ENCODE measurements around the gene PRKAR2A.

PRKAR2A gene

GRCh38 chr3:48847504-48848423 is at the start of gene PRKAR2A:
PRKAR2A (minus strand) TSS chr3:48847874; CDS start chr3:48847596, 278 bp downstream.
- DNase-seq, result peak; percentile 94

- DNase-seq, result no peak
Measured at GRCh38 chr3:48896936-48897335, 49.3 kb upstream of the PRKAR2A start.

DNA sequence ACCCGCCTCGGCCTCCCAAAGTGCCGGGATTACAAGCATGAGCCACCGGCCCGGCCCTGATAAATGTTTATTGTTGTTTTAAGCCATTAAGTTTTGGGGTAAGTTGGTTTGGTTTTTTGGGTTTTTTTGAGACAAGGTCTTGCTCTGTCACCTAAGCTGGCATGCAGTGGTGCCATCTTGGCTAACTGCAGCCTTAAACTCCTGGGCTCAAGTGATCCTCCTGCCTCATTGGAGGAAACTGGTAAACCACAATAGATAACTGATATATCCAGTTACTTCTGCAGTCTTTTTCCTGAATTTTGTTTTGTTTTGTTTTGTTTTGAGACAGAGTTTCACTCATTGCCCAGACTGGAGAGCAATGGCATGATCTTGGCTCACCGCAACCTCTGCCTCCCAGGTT is 46.8 kb upstream of the PRKAR2A start:
- DNase-seq, result no peak

- DNase-seq, result no peak
Measured at GRCh38 chr3:48891606-48892005, 43.9 kb upstream of the PRKAR2A start.

DNA sequence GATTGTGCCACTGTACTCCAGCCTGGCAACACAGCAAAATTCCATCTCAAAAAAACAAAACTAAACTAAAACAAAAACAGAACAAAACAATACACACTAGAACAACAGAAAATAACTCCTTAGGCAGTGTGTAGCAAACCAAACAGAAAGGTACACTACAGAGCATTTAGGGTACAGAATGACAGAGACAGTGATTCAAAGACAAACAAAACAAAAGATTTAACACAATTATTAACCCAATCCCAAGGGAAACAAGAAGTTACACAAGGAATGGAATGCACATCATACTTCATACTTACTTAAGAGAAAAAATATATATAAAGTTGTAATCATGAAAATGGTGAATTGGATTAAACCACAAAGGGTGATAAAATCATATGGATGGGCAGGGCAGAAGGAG is 38.1 kb upstream of the PRKAR2A start:
- no peak for DNase-seq

GRCh38 chr3:48881652-48882114 is 34.0 kb upstream of the PRKAR2A start:
- no peak for DNase-seq

DNA sequence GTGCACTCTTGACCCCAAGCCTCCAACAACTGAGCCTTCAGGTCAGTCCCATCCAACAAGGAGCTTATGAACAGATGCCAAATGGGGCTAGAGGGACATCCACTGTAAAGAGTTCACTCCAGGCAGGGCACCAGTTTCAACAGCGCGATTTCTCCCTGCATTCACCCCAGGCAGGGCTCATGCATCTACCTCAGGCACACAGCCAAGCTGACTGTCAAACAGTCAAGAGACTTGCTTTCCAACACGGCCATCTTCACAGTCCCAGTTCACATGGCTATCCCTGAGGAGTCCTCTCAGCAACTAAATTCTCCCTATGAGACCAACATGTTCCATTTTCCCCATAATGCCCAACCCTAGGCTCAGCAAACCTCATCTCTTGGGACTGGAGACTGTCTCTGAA is 33.3 kb upstream of the PRKAR2A start:
- no peak for DNase-seq

- no peak for DNase-seq
Measured at GRCh38 chr3:48879994-48880377, 32.3 kb upstream of the PRKAR2A start.

GRCh38 chr3:48879307-48879993 is 31.8 kb upstream of the PRKAR2A start:
- DNase-seq, result no peak

DNA sequence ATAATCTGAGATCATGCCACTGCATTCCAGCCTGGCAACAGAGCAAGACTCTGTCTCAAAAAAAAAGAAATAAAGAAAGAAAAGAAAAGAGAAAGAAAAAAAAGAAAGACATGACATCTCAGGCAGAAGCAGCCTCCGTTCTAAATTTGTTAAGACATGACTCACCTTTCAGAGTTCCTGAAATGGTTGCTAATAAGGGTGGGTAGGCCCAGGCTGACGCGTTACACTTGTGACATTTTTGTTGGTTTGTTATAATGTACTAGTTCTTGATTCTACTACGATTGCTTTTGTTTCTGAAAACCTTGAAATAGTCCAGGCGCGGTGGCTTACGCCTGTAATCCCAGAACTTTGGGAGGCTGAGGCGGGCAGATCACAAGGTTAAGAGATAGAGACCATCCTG is 30.0 kb upstream of the PRKAR2A start:
- no peak for DNase-seq

DNA sequence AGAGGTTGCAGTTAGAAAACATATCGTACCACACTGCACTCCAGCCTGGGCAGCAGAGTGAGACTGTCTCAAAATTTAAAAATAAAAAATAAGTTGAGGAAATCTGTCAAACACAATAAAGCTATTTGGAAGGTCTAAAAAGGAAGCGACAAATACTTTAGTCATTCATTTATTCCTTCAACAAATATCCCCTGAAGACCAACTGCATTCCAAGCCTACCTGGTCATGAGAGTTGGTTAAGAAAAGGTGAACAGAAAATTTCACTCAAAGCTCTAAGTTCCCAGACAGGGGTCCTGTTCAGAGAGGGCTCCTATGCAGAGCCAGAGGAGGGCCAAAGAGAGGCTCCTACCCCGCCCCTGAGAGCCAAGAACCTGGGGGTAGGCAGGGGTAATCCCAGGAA is 15.4 kb upstream of the PRKAR2A start:
- no peak for DNase-seq

DNA sequence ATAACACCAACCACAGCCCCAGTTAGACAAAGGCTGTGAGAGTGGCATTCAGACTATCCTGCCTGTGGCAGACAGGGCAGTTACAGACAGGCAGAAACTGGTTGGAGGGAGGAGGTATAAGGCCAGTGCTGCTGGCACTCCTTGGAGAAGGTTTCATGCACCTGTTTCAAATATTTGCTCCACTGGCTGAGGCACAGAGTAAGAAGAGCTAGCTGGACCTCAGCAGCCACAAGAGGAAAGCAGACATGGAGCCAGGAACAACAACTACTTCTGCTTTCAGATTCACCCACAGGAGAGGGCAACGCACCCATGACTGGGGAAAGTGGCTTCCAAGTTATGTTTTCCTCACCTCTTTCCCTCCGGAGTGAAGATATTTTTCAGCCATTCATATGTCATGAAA is 11.5 kb upstream of the PRKAR2A start:
- no peak for DNase-seq

DNA sequence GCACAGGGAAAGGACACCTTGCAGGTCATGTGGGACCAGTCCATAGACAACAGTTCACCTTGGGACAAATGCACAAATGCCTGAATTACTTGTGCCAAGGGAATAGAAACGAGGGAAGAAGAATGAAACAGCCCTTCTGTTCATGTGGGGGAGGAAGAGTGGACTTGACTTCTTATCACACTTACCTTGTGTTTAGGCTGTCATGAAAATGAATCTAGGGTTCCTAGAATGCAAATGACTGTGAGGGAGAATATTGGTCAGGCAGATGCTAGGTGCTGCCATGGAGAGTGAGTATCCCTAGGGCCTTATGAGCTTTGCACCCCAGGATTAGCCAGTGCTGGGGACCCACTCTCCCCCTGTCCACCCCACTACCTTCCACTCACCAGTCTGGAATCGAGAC is 11.0 kb upstream of the PRKAR2A start:
- DNase-seq, result no peak

- DNase-seq, result no peak
Measured at GRCh38 chr3:48857641-48858040, 10.0 kb upstream of the PRKAR2A start.

GRCh38 chr3:48856469-48856868 is 8.8 kb upstream of the PRKAR2A start:
- DNase-seq, result peak; percentile 10

DNA sequence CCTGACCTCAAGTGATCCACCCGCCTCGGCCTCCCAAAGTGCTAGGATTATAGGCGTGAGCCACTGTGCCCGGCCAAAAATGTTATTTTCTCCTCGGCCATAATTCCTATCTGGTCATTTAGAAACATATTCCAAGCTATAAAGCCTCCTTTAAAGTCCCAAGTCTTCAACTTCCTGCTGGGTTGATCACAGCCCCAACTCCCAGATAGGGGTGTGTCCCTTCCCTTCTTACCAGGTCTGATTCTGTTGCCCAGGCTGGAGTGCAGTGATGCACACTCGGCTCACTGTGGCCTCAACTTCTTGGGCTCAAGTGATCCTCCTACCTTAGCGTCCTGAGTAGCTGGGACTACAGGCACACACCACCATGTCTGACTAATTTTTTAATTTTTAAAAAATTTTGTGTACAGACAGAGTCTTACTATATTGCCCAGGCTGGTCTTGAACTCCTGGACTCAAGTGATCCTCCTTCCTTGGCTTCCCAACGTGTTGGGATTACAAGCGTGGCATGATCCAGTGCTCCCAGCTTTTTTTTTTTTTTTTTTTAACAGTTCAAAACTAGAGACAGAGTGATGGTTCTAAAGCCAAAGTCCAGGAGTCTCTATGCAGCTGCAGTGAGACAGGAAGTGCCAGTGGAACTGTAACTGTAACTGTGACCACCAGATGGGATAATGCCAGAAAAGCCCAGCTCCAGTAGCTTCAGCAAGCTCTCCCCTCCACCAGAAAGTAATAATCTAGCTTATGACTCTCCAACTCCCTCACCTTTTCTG is 8.2 kb upstream of the PRKAR2A start:
- DNase-seq, result no peak

DNA sequence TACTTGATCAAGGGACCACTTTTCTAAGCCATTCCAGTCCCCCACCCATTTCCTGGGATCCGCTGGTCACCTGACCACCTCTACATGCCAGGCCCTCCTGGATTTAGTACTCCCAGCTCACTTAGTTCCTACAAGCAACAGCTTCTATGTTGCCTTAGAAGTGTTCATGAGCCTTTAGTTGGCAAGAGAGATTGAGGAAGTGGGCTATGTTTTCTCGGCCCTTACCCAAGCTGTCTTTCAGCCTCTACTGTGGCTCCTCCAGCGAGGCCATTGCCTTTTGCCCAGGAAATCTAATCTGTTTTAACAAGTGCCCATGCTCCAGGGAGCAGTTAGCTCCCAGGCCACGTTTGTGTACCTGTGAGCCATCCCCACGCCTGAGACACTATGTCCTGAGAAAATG is 4.5 kb upstream of the PRKAR2A start:
- no peak for DNase-seq

DNA sequence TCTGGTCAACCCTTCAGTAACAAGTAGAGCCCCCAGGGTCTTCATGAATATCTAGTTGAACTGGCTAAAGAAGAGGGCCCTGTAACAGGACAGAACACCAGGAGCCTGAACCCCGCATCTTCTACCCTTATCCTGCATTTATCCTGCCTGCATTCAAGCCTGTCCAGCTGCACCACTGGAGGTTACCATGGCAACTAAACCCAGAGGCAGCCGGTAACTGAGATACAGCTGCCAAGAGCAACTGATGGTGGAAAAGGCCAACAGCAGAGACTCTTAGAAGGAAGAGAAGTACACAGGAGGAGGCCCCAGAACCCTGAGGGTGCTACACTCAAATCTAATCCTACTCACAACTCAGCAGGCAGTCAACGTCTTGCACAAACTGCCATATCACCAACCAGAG is 3.7 kb upstream of the PRKAR2A start:
- peak; percentile 45 for DNase-seq

- DNase-seq, result no peak
Measured at GRCh38 chr3:48848816-48849515, 1.3 kb upstream of the PRKAR2A start.

GRCh38 chr3:48847053-48847503 is 596 bp downstream of the PRKAR2A start:
- peak; percentile 62 for DNase-seq

DNA sequence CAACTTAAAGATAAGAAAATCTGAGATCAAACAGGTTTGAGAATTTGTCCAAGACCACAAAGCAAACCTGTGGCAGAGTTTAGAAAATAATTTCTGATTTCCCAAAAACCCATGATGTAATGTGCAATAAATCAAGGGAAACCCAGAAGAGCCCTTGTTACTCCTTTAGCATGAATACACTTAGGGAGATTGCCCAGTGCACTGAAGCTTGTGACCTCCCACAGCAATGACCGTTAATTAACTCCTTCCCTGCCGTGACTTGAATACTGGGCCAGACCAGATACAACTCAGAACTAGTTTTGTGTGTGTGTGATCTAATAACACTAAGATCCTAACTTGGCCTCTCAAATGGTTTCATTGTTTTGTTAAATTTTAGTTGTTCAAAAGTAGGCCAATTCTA is 2.5 kb downstream of the PRKAR2A start:
- no peak for DNase-seq

DNA sequence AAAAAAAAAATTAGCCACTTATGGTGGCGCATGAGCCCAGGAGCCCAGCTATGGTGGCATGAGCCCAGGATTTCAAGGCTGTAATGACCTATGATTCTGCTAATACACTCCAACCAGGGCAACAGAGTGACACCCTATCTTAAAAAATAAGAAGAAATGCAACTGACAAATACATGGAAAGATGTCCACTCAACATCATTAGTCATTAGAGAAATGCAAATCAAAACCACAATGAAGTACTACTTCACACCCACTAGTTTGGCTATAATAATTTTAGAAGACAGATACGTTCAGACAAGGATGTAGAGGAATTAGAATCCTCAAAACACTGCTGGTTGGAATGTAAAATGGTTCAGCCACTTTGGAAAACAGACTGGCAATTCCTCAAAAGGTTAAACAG is 10.5 kb downstream of the PRKAR2A start:
- DNase-seq, result no peak
